Erythroblast (primary cell): ENCODE results near the gene DMD.

Experiments
- GATA1 ChIP-seq: IDR thresholded peaks from 2 replicates; pipeline ENCODE4 v1.6.1; 2011; ENCODE audit warnings: low read depth, mild to moderate bottlenecking, control low read depth, low read length, moderate library complexity
- POLR2A ChIP-seq: IDR thresholded peaks from 2 replicates; pipeline ENCODE4 v1.6.1; 2011; ENCODE audit warnings: mild to moderate bottlenecking, low read length

GRCh38 chrX:31993637-31994036 is 1217.7 kb downstream of the DMD start:
- TF ChIP-seq POLR2A (no peak), GATA1 (no peak)
